OCI-LY3 (cell line): Measurements from ENCODE around the gene ZNF385D.

Experiments
- H2AFZ ChIP-seq: fragments of 200-600, 300-600 bp; shearing (Covaris generic); 2 replicates; pipeline ENCODE4 v1.6.0; 2014; ENCODE audit warnings: antibody characterized with exemption, low read depth, low read length
- H3K27ac ChIP-seq: fragments of 200-600, 300-600 bp; sonication (generic); 2 replicates; pipeline ENCODE4 v1.5.1; 2014; ENCODE audit warnings: mild to moderate bottlenecking, low read length, moderate library complexity, mixed read lengths
- H3K27me3 ChIP-seq: fragments of 200-600, 300-600 bp; sonication (generic); 2 replicates; pipeline ENCODE4 v1.6.1; 2014; ENCODE audit warnings: low read depth, low read length, mixed read lengths
- H3K36me3 ChIP-seq: fragments of 200-600, 300-600 bp; sonication (generic); replicated peaks from 2 replicates; pipeline ENCODE3; 2014; ENCODE audit warnings: low read depth, low read length, mixed read lengths
- H3K4me1 ChIP-seq: fragments of 300-600, 200-600 bp; sonication (generic); 2 replicates; pipeline ENCODE4 v1.6.1; 2014; ENCODE audit warnings: low read length, mixed read lengths
- H3K4me2 ChIP-seq: fragments of 200-600, 300-600 bp; sonication (generic); 2 replicates; pipeline ENCODE4 v1.6.1; 2014; ENCODE audit warnings: low read length, mixed read lengths
- H3K4me3 ChIP-seq: fragments of 300-600, 200-600 bp; sonication (generic); 2 replicates; pipeline ENCODE4 v1.5.1; 2014; ENCODE audit warnings: antibody characterized with exemption, mild to moderate bottlenecking, low read length, moderate library complexity
- H3K79me2 ChIP-seq: fragments of 300-600, 200-600 bp; shearing (Covaris generic); 2 replicates; pipeline ENCODE4 v1.6.1; 2014; ENCODE audit warnings: mild to moderate bottlenecking, low read length, mixed read lengths
- H3K9ac ChIP-seq: fragments of 300-600, 200-600 bp; shearing (Covaris generic); 2 replicates; pipeline ENCODE4 v1.6.0; 2014; ENCODE audit warnings: mild to moderate bottlenecking, low read length, moderate library complexity
- H3K9me3 ChIP-seq: fragments of 200-600, 300-600 bp; shearing (Covaris generic); 2 replicates; pipeline ENCODE4 v1.6.1; 2014; ENCODE audit warnings: low read length, mixed read lengths; ENCODE audit not compliant: insufficient read depth
- H4K20me1 ChIP-seq: fragments of 200-600, 300-600 bp; sonication (generic); 2 replicates; pipeline ENCODE4 v1.6.1; 2016; ENCODE audit warnings: low read length, mixed read lengths; ENCODE audit not compliant: insufficient read depth
- EZH2phosphoT487 ChIP-seq: fragments of 200-600 bp; shearing (Covaris generic); IDR thresholded peaks from 2 replicates; pipeline ENCODE4 v1.6.1; 2018; ENCODE audit warnings: antibody characterized with exemption, mixed run types, low read depth
- TF ChIP-seq, protein P1 (sequence below): fragments of 200-600, 300-600 bp; sonication (generic); IDR thresholded peaks from 2 replicates; pipeline ENCODE4 v1.5.1; 2014; ENCODE audit warnings: antibody characterized with exemption, low read length, low read depth

Gene ZNF385D

DNA sequence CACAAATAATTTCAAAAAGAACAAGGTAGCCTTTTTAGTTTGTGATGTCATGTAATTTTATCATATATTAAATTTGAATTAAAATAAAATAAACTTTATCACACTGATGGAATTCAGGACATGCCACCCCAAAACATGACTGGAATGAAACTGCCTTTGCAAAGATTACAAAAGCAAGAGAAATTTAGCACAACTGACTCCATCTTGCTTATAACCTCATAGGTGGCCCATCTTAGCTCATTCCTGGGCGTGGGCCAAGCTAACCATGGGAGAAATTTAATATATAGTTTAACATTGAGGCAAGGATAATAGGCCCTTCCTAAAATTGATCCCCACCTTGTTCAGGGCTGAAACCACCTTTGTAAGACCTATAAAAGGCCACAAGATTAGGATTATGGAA lies 235.6 kb downstream of the ZNF385D start:
- no peaks in the 10 kb centered on the region for H3K27me3 ChIP-seq
- H3K79me2 ChIP-seq: no peaks in the 10 kb centered on the region
- H4K20me1 ChIP-seq: no peaks in the 10 kb centered on the region
- no peaks in the 10 kb centered on the region for H3K9me3 ChIP-seq
- TF ChIP-seq, protein P1, sequence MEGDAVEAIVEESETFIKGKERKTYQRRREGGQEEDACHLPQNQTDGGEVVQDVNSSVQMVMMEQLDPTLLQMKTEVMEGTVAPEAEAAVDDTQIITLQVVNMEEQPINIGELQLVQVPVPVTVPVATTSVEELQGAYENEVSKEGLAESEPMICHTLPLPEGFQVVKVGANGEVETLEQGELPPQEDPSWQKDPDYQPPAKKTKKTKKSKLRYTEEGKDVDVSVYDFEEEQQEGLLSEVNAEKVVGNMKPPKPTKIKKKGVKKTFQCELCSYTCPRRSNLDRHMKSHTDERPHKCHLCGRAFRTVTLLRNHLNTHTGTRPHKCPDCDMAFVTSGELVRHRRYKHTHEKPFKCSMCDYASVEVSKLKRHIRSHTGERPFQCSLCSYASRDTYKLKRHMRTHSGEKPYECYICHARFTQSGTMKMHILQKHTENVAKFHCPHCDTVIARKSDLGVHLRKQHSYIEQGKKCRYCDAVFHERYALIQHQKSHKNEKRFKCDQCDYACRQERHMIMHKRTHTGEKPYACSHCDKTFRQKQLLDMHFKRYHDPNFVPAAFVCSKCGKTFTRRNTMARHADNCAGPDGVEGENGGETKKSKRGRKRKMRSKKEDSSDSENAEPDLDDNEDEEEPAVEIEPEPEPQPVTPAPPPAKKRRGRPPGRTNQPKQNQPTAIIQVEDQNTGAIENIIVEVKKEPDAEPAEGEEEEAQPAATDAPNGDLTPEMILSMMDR: no peak
- no peak for TF ChIP-seq EZH2phosphoT487
- H3K4me1 ChIP-seq: peaks cover 3% of the 10 kb centered on the region; the same call in 1 of the 2 replicates
- H3K4me3 ChIP-seq: no peak overlapping the region
- no peaks in the 10 kb centered on the region for H3K36me3 ChIP-seq
- no peak overlapping the region for H3K27ac ChIP-seq
- H2AFZ ChIP-seq: 0 out of 2 replicates have a peak overlapping the region, but pooled peaks have one; percentile 19
- no peak overlapping the region for H3K4me2 ChIP-seq
- no peak overlapping the region for H3K9ac ChIP-seq

DNA sequence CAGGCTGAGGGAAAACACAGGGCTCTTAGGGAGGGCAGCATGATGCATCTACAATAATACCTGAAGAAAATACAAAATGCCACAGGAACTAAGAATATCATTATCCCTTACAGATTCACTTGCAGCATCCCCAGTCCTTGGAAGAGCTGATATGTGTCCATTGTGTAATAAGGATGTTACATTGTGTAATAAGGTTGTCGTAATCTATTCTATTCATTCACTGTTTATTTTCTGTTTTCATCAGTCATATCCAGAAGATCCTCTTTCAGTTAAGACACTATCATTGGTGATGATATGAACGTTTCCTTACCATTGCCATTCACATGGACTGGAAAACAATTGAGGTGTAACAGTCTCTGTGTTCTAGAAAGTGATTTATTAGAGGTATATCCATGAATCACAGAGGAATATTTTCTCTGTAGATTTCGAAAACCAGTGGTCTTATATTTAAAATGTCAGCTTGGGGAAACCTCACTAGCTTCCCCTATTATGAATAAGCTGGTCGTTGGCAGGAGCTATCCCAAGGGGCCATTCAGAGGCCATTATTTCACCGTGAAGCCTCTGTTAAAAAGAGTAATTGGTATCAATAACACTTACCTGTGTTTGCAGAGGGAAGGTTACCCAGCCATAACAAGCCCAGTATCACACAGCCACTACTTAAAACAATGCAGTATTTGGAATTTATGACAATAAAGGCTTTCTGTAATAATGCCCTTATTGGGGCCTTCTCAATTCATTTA lies 241.1 kb downstream of the ZNF385D start:
- Histone ChIP-seq H3K4me3 (no peak overlapping the region), H3K27me3 (no peaks in the 10 kb centered on the region), H3K9me3 (no peaks in the 10 kb centered on the region), H3K4me2 (peak overlapping the region; percentile 75), H3K4me1 (peaks cover 35% of the 10 kb centered on the region), H2AFZ (no peak overlapping the region), H3K27ac (no peak overlapping the region), H3K79me2 (no peaks in the 10 kb centered on the region), H3K36me3 (no peaks in the 10 kb centered on the region), H4K20me1 (no peaks in the 10 kb centered on the region), H3K9ac (no peak overlapping the region)
- TF ChIP-seq, protein P1: no peak
- TF ChIP-seq EZH2phosphoT487: no peak

DNA sequence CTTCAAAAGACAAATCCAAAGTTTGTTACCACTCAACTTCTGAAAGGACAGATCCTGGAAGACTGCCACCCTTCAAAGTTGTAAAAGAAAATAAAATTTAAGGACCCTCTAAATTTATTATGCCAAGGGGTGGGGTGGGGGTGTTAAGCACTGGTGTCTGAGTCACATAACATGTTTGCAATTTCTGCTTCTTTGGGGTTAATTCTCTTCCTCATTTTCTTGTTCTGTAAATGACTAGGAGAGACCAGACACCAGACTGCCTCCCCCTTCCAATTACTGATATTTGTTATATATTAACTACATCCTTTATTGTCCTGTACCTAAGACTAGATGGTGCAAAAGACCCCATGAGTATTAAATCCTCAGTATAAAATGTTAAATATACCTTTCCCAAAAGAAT lies 242.8 kb downstream of the ZNF385D start:
- H3K27ac ChIP-seq: peak overlapping the region; percentile 59
- TF ChIP-seq, protein P1: no peak
- no peak for TF ChIP-seq EZH2phosphoT487

DNA sequence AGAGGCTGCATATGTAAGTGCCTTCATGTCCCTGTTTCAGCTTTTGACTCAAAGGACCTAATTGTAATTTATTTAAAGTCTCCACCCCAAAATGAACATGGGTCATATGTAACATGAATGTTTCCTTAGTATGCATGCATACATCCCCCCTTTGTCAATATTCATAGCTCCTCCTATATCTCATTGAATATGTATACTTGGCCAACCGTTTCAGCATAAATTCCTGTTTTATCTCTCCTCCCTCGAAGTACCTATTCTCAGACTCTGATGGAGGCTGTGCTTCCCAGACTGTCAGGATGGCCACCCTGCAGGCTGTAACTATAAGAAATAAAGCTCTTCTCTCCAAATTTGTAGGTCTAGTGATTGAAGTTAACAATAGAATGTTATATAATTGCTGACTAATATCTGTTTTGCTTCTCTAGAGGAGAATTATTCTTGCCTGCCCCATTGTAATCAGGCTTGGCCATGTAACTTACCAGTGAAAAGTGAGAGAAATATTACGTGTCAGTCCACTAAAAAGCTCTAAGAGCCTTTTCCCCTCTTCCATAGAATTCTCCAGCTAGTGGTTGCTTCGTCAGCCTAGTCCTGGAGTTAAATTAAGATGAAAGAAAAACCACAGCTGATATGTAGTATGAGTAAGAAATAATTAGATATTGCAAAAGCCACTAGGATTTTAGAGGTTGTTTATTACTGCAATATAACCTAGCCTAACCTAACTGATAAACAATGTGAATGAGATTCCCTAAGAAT lies 245.1 kb downstream of the ZNF385D start:
- H3K79me2 ChIP-seq: no peaks in the 10 kb centered on the region
- H4K20me1 ChIP-seq: no peaks in the 10 kb centered on the region
- TF ChIP-seq, protein P1: no peak
- TF ChIP-seq EZH2phosphoT487: no peak
- peaks cover 57% of the 10 kb centered on the region for H3K4me1 ChIP-seq
- H3K27me3 ChIP-seq: no peaks in the 10 kb centered on the region
- H3K9ac ChIP-seq: no peak overlapping the region
- no peak overlapping the region for H3K27ac ChIP-seq
- H3K36me3 ChIP-seq: no peaks in the 10 kb centered on the region
- no peak overlapping the region for H3K4me3 ChIP-seq
- H3K4me2 ChIP-seq: no peak overlapping the region
- H3K9me3 ChIP-seq: no peaks in the 10 kb centered on the region
- H2AFZ ChIP-seq: no peak overlapping the region

More for the DNA sequence above, 242.8 kb downstream of the ZNF385D start:
- Histone ChIP-seq H4K20me1 (no peaks in the 10 kb centered on the region), H3K9me3 (no peaks in the 10 kb centered on the region), H3K4me1 (peaks cover 43% of the 10 kb centered on the region), H3K9ac (peak overlapping the region; percentile 48; the same call in 1 of the 2 replicates), H3K27me3 (no peaks in the 10 kb centered on the region), H3K4me2 (peak overlapping the region; percentile 75), H3K79me2 (no peaks in the 10 kb centered on the region), H3K4me3 (peak overlapping the region; percentile 54), H2AFZ (peak overlapping the region; percentile 63), H3K36me3 (no peaks in the 10 kb centered on the region)
